Breast epithelium (tissue), 3 donors: Measurements from ENCODE around the gene ITGA3.

ENCODE experiments used
- POLR2A ChIP-seq: fragments of 450-650 bp; IDR thresholded peaks from one replicate; pipeline ENCODE4 v1.6.1; 2016; ENCODE audit warnings: antibody characterized with exemption, mild to moderate bottlenecking, moderate library complexity
- POLR2AphosphoS5 ChIP-seq, 3 donors: sonication (generic); formaldehyde crosslinking; IDR thresholded peaks; one replicate each; pipeline ENCODE4 v1.6.1; 2017; ENCODE audit warnings: antibody characterized with exemption in 3 of 3
- TF ChIP-seq, protein P1 (sequence below), 3 donors: fragments of 450-650 bp; IDR thresholded peaks; one replicate each; pipeline ENCODE4 v1.5.1; 2016 to 2017; ENCODE audit warnings: antibody characterized with exemption in 3 of 3, mild to moderate bottlenecking in 3 of 3, moderate library complexity in 3 of 3

DNA sequence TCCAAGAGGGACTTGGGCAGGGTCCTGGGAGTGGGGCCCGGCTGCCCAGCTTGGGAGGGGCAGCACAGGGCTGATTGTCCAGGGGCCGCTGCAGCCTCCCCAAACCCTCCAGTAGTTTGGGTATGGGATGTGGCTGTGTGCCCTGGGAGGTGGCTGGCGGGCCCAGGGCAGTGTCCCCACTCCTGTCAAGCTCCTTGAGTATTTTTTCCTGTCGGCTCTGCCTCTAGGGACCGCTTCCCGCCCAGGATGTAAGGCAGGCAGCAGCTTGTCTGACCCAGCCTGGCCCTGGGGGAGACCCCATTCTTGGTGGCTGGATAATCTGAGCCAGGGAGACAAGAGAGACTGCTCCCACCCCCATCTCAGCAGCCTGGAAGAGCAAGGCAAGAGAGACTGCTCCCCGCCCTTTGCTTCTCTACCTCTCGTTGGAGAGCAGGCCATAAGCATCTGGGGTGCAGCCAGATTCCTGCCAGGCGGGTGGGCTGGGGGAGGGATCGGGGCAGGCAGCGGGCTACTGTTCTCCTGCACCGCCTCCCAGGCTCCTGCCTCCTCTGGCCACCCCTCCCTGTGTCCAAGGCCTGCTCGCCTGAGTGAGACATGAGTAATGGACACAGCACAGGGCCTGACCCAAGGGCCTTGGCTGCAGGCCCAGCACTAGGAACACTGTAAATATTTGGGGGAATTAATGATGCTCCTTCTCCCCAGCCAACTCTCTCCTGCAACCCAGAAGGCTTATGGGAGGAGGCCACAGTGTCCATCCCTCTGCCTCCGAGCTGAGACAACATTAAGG lies 18.4 kb upstream of the ITGA3 start:
- TF ChIP-seq POLR2AphosphoS5 (IDR thresholded peaks at IDR 0.05) (no peak), POLR2A (no peak)
- TF ChIP-seq, protein P1, sequence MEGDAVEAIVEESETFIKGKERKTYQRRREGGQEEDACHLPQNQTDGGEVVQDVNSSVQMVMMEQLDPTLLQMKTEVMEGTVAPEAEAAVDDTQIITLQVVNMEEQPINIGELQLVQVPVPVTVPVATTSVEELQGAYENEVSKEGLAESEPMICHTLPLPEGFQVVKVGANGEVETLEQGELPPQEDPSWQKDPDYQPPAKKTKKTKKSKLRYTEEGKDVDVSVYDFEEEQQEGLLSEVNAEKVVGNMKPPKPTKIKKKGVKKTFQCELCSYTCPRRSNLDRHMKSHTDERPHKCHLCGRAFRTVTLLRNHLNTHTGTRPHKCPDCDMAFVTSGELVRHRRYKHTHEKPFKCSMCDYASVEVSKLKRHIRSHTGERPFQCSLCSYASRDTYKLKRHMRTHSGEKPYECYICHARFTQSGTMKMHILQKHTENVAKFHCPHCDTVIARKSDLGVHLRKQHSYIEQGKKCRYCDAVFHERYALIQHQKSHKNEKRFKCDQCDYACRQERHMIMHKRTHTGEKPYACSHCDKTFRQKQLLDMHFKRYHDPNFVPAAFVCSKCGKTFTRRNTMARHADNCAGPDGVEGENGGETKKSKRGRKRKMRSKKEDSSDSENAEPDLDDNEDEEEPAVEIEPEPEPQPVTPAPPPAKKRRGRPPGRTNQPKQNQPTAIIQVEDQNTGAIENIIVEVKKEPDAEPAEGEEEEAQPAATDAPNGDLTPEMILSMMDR (IDR thresholded peaks at IDR 0.05) = no peak
